ENCODE results near the gene KCNQ1.
A peak's percentile ranks its signal among the peaks of the same experiment; 100 is the strongest.

KCNQ1 gene

DNA sequence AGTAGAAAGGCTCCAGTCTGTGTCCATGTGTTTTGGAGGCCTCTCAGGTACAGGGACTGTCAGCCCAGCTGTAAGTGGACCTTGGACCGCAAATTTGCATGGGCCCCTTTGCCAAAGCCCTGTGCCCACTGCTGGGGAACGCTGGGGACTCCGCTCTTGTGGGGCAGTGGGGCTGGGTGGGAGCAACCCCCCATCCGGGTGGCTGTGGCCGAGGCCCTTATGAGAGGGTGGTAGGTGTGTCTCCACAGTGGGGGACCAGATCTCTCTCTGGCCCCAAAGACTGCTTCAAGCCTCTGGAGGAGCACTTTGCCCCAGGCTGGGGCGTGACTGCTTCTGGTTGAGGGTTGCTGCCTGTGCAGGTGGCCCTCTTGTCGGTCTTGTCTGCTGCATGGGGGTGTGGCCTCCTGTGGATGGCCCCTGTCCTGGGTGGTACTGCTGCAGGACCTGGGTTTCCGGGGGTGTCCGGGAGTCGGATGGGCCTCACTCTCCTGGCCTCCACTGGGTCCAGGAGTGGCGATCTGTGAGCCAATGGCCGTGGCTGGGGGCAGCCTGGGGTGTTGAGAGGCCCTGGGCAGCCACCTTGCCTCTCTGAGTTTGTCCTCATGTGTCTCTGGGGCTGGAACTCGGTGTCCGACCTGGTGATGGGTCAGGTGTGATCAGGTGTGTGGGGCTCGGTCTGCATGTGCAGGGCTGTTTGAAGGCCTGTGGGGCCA is 15.9 kb downstream of the KCNQ1 start:
- no peak for DNase-seq

- DNase-seq, result no peak
Observed at GRCh38 chr11:2461253-2461955, 16.6 kb downstream of the KCNQ1 start.

- no peak for DNase-seq
Observed at GRCh38 chr11:2461956-2462542, 17.2 kb downstream of the KCNQ1 start.

DNA sequence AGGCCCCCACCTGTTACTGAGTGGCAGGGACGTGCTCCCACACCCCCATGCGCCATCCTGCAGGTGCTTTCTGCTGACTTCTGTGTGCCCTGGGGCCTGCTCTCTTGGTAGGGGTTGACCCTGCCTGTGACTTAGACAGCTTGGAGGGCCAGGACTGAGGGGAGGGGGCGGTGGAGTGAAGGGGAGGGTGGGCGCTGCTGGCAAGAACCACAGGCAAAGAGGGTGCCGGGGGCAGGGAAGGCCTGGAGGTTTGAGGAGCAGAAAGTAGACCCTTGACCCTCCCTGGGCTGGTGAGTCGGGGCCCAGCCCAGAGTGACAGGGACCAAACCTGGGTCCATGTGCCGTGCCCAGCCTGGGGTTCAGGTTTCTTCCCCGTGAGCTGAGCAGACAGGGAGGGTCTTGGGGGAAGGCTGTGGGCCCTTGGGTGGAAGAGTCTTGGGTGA is 17.8 kb downstream of the KCNQ1 start:
- DNase-seq, result no peak

GRCh38 chr11:2462986-2463765 is 18.4 kb downstream of the KCNQ1 start:
- no peak for DNase-seq

DNA sequence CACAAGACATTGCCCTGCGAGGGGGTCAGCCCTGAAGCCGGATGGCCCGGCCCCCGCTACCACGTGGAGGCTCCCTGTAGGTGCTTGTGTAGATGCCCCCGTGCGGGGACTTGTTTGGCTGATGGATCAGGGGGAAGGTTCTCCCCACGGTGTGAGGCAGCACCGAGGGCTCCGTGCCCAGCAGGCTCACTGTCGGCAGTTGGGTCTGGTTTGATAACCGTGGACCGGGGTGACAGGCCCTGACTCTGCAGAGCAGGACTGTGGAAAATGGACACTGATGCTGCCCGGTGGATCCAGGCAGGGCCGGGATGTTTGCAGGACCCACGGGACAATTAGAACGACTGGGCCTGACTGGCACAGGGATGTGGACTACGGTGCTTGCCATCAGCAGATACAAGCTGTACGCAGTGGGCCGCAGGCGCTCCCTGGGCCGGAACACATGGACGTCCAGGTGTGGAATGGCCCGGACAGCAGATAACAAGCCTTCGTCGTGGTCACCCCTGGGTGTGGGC is 19.0 kb downstream of the KCNQ1 start:
- no peak for DNase-seq

DNA sequence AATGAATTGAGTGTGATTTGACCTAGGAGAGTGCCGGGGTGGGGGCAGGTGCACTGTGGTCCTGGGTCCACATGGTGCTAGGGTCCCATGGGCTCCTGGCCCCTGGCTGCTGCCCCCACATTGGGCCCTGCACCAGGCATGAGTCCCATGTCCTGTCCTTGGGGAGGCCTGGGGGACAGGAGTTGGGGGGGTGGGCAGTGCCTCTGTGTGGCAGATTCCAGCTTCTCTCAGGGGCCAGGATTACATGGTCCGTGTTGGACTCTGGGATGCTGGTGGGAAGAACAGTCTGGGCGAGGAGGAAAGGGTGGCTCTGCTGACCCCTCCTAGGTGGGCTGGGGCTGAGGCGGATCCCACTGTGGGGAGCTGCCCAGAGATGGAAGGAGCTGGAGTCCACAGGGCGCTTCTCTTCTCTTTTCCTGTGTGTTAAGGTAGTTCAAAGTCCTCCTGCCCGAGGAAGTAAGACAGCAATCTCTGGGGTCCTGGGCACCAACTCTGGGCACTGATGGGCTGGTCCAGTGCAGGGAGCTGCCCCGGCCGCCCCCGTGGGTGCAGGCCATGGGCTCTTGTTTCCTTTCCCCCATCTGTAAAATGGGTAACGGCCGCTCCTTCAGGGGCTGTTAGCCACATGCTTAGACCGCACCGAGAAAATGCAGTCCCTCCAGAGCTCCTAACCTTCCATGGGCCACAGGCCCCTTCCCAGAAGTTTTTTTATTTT is 19.8 kb downstream of the KCNQ1 start:
- DNase-seq, result no peak

DNA sequence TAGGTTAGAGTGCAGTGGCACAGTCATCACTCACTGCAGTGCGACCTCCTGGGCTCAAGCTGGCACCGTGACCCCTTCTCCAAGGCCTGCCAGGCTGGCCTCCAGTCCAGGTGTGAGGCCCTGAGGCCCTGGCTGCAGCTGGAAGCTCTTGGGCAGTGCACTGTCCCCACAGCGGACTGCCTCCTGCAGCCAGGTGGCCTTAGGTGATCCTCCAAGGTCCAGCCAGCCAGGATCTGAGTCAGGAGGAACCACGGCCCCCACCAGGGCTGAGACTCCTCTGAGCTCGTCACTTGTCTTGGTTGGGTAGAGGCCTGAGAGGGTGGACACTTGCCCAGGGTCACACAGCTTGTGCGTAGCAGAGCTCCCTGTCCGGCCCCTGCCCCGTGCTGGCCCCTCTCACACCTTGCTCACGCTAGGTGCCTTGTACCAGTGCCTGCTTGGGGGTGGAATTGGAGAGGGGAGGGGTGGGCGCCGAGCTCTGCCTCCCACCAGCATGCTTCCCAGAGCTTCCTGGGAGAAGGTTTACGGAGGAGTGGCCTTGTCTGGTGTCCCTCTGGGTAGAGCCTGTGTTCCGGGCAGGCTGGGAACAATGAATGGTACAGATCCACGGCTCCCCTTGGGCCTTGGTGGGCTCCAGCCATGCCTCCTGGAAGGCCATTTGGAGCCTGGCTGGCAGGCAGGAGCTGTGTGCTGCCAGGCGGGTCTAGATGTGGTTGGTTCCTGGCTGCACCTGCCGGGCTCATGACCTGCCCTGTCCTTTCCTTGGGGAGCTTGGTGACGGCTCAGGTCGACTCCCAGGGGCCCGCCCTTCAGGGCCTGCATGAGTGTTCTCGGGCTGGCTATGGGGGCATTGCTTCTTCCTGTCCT is 20.6 kb downstream of the KCNQ1 start:
- no peak for DNase-seq

GRCh38 chr11:2466069-2466801 is 21.4 kb downstream of the KCNQ1 start:
- DNase-seq, result no peak

GRCh38 chr11:2466869-2467694 is 22.3 kb downstream of the KCNQ1 start:
- peak in 1 of 56 donors; percentile 25 for DNase-seq

- no peak for DNase-seq
Observed at GRCh38 chr11:2467695-2468055, 22.9 kb downstream of the KCNQ1 start.

GRCh38 chr11:2468363-2469235 is 23.8 kb downstream of the KCNQ1 start:
- no peak for DNase-seq

DNA sequence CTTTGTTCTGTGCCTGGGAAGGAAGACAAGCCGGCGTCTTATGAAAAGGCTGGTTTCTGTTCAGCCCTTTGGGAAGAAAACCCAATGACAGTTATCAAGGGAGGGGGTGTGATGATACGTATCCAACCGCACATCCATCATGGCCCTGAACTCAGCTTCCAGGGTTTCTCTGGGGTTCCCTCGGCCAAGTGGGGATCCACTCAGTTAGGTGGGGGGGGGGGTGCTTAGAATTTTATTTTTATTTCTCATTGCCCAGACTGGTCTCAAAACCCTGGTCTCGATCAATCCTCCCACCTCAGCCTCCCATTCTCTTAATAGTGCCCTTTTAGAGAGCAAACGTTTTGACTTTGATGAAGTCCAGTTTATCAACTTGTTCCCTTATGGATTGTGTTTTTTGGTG is 25.7 kb downstream of the KCNQ1 start:
- DNase-seq, result no peak

- no peak for DNase-seq
Observed at GRCh38 chr11:2471048-2471803, 26.4 kb downstream of the KCNQ1 start.

- DNase-seq, result no peak
Observed at GRCh38 chr11:2471804-2472096, 26.9 kb downstream of the KCNQ1 start.

GRCh38 chr11:2472428-2473186 is 27.8 kb downstream of the KCNQ1 start:
- DNase-seq, result no peak

Data from amygdala (tissue), 56 donors.